Measurements from ENCODE around the gene TAS2R43. TPM values are rescaled to one million over a fixed set of nuclear protein-coding genes. Genes with fewer than 3 reads are reported as not detected.
"Not testable (repeated sequence)": the region's sequence is repeated elsewhere in the genome, so short reads cannot be mapped to it uniquely, and the experiment has no call there.

The TAS2R43 gene
- total and polyA plus RNA-seq, 5 donors from 2014 or later, result 0.79 TPM; not detected in 4

DNA sequence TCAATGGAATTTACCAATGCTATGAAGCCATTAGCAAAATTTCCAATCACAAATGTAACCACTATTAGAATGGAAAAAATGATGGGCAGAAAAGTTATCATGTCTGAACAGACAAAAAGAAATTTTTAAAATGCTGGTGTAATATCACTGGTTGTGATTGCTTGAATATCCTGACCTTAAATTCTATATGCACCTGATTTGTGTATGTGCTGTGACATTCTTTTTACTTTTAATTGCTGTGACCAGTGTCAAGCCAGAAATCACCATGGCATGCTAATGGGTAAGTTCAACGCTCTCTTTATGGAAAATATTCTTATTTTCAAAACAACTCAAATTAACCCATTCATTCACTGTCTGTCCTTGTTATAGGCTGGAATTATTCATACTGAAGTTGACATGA is 29.9 kb downstream of the TAS2R43 start, which contains the start of gene TAS2R46:
TSS of gene TAS2R46 (minus strand) at position 101 of the 400 bp plus-strand sequence. CDS start at position 101, 0 bp downstream.
- H3K4me1 Mint-ChIP-seq, result peaks cover 15 to 37% (median 28%) of the 10 kb centered on the region in 4 donors
- H3K9me3 Mint-ChIP-seq; H3K4me3 ChIP-seq (ENCODE audit: low read depth, low read length); H3K36me3 ChIP-seq (ENCODE audit: control insufficient read depth, insufficient read depth, low read length); DNase-seq; H3K27me3 Mint-ChIP-seq; ATAC-seq (ENCODE audit: low read depth in 2 of 2); H3K27ac ChIP-seq (ENCODE audit: insufficient read depth, low read length, poor library complexity, severe bottlenecking); H3K4me3 Mint-ChIP-seq; H3K9me3 ChIP-seq (ENCODE audit: control insufficient read depth in 2 of 2, low read length in 2 of 2); H3K27me3 ChIP-seq (ENCODE audit: control insufficient read depth, insufficient read depth, low read length); H3K27ac Mint-ChIP-seq; H3K4me1 ChIP-seq (ENCODE audit: control insufficient read depth, insufficient read depth, low read length, poor library complexity, severe bottlenecking): not testable (repeated sequence)
- peaks cover 15% of the 10 kb centered on the region for H3K36me3 Mint-ChIP-seq

DNA sequence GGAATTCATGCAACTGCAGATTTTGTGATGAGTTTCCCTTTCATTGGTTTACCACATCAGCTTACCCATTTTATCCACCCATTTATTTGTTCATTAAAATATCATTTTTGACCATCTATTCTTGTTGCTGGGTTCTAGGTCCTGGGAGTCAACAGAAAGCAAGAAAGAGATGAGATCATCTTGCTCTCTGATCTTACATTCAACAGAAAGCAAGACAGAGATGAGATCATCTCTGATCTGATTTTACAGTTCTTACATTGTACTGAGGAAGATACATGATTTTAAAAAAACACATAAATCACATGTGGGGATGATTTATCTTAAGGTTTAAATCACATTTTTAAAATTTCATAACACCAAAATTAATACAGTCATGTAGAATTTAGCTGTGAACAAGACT is 32.3 kb downstream of the TAS2R43 start:
- Mint-ChIP-seq H3K4me1 (peaks cover 15 to 35% (median 23%) of the 10 kb centered on the region in 4 donors), H3K27me3 (no peaks in the 10 kb centered on the region)

DNA sequence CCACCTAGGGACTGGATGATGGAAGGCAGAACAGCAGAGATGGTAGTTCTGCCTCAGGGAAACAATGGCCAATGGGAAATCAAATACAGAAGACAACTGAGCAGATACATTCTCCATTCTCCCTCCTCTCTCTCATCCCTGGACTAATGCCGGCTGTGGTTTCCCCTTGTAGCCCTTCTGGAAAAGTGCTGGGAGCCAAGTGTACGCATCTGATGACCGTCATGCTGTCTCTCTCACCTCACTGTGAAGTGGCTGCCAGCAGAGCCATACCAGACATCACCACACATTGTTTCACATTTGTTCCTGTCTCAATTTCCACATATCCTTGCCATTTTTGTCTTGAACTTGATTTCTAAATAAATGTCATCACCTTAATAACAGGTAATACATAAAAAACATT is 33.1 kb downstream of the TAS2R43 start:
- Mint-ChIP-seq H3K4me3 (no peak overlapping the region), H3K27me3 (no peaks in the 10 kb centered on the region), H3K4me1 (peaks cover 15 to 32% (median 19%) of the 10 kb centered on the region in 4 donors), H3K36me3 (peaks cover 23% of the 10 kb centered on the region), H3K27ac (no peak overlapping the region), H3K9me3 (peaks cover 0 to 3% (median 0%) of the 10 kb centered on the region in 7 donors)
- Histone ChIP-seq H3K27ac (ENCODE audit: insufficient read depth, low read length, poor library complexity, severe bottlenecking) (no peak overlapping the region), H3K27me3 (ENCODE audit: control insufficient read depth, insufficient read depth, low read length) (no peaks in the 10 kb centered on the region), H3K4me1 (ENCODE audit: control insufficient read depth, insufficient read depth, low read length, poor library complexity, severe bottlenecking) (no peaks in the 10 kb centered on the region), H3K9me3 (ENCODE audit: control insufficient read depth in 2 of 2, low read length in 2 of 2) (no peaks in the 10 kb centered on the region), H3K4me3 (ENCODE audit: low read depth, low read length) (no peak overlapping the region), H3K36me3 (ENCODE audit: control insufficient read depth, insufficient read depth, low read length) (no peaks in the 10 kb centered on the region)
- no peak for ATAC-seq (ENCODE audit: low read depth in 2 of 2)
- no peak for DNase-seq

More for the DNA sequence above, 32.3 kb downstream of the TAS2R43 start:
- Histone ChIP-seq H3K9me3 (ENCODE audit: control insufficient read depth in 2 of 2, low read length in 2 of 2) (no peaks in the 10 kb centered on the region), H3K36me3 (ENCODE audit: control insufficient read depth, insufficient read depth, low read length) (no peaks in the 10 kb centered on the region), H3K4me3 (ENCODE audit: low read depth, low read length) (no peak overlapping the region), H3K27ac (ENCODE audit: insufficient read depth, low read length, poor library complexity, severe bottlenecking) (no peak overlapping the region), H3K27me3 (ENCODE audit: control insufficient read depth, insufficient read depth, low read length) (no peaks in the 10 kb centered on the region), H3K4me1 (ENCODE audit: control insufficient read depth, insufficient read depth, low read length, poor library complexity, severe bottlenecking) (no peaks in the 10 kb centered on the region)
- ATAC-seq (ENCODE audit: low read depth in 2 of 2) (no peak), DNase-seq (no peak)
- Mint-ChIP-seq H3K9me3 (peaks cover 0 to 3% (median 0%) of the 10 kb centered on the region in 7 donors), H3K4me3 (no peak overlapping the region), H3K36me3 (peaks cover 25% of the 10 kb centered on the region), H3K27ac (no peak overlapping the region)

DNA sequence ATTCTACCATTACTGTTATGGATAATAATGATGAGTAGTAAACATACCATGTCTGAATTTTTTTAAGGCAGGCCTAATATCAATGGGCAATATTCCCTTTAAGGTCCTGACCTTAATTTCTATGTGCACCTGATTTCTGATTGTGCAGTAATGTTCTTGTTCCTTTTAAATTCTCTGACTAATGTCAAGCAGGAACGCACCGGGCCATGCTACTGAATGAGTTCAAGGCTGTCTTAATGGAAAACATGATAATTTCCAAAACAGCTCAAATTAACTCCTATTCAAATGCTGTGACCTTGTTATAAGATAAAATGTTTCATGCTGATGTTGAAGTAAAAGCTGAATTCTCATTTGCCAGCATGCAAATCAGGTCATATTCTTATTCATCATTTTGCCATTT is 36.8 kb downstream of the TAS2R43 start:
- peaks cover 41% of the 10 kb centered on the region for H3K36me3 Mint-ChIP-seq
- H3K4me3 ChIP-seq (ENCODE audit: low read depth, low read length), result no peak overlapping the region
- peaks cover 1 to 19% (median 5%) of the 10 kb centered on the region in 7 donors for H3K9me3 Mint-ChIP-seq
- no peaks in the 10 kb centered on the region for H3K27me3 Mint-ChIP-seq
- DNase-seq, result no peak
- H3K27ac ChIP-seq (ENCODE audit: insufficient read depth, low read length, poor library complexity, severe bottlenecking), result no peak overlapping the region
- H3K4me1 Mint-ChIP-seq, result peaks cover 0 to 16% (median 11%) of the 10 kb centered on the region in 4 donors
- H3K27me3 ChIP-seq (ENCODE audit: control insufficient read depth, insufficient read depth, low read length), result no peaks in the 10 kb centered on the region
- H3K36me3 ChIP-seq (ENCODE audit: control insufficient read depth, insufficient read depth, low read length), result peaks cover 3% of the 10 kb centered on the region
- H3K27ac Mint-ChIP-seq, result no peak overlapping the region
- ATAC-seq (ENCODE audit: low read depth in 2 of 2), result no peak
- no peak overlapping the region for H3K4me3 Mint-ChIP-seq
- no peaks in the 10 kb centered on the region for H3K4me1 ChIP-seq (ENCODE audit: control insufficient read depth, insufficient read depth, low read length, poor library complexity, severe bottlenecking)
- peaks cover 5 to 7% of the 10 kb centered on the region in 2 experiments for H3K9me3 ChIP-seq (ENCODE audit: control insufficient read depth in 2 of 2, low read length in 2 of 2)

DNA sequence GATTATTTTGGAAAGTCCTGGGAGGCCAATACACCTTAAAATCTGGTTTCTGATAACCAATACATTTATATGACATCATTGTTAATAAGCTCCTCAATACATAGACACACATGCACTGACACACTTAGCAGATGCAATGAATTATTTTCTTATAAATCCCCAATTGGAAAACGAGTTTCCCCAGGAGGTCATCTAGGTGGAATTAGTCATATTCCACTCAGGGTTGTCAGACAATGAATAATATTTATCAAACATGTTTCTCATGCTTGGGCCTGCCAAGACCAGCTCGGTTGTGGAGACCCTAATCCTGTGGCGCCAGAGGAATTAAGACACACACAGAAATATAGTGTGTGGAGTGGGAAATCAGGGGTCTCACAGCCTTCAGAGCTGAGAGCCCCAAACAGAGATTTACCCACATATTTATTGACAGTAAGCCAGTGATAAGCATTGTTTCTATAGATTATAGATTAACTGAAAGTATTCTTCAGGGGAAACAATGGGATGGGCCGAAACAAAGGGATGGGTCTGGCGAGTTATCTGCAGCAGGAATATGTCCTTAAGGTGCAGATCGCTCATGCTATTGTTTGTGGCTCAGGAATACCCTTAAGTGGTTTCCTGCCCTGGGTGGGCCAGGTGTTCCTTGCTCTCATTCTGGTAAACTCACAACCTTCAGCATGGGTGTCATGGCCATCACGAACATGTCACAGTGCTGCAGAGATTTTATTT is 42.1 kb downstream of the TAS2R43 start:
- H3K36me3 ChIP-seq (ENCODE audit: control insufficient read depth, insufficient read depth, low read length), result peaks cover 13% of the 10 kb centered on the region
- ATAC-seq (ENCODE audit: low read depth in 2 of 2); H3K4me3 ChIP-seq (ENCODE audit: low read depth, low read length); H3K4me3 Mint-ChIP-seq; H3K27me3 ChIP-seq (ENCODE audit: control insufficient read depth, insufficient read depth, low read length); H3K9me3 ChIP-seq (ENCODE audit: control insufficient read depth in 2 of 2, low read length in 2 of 2); H3K27ac ChIP-seq (ENCODE audit: insufficient read depth, low read length, poor library complexity, severe bottlenecking); H3K4me1 ChIP-seq (ENCODE audit: control insufficient read depth, insufficient read depth, low read length, poor library complexity, severe bottlenecking); H3K27ac Mint-ChIP-seq; H3K27me3 Mint-ChIP-seq; DNase-seq: not testable (repeated sequence)
- H3K9me3 Mint-ChIP-seq, result peaks cover 2 to 25% (median 5%) of the 10 kb centered on the region in 7 donors
- H3K4me1 Mint-ChIP-seq, result peaks cover 0 to 18% (median 9%) of the 10 kb centered on the region in 4 donors
- peaks cover 45% of the 10 kb centered on the region for H3K36me3 Mint-ChIP-seq

- not testable (repeated sequence) for H3K4me3 ChIP-seq (ENCODE audit: low read depth, low read length); H3K4me1 ChIP-seq (ENCODE audit: control insufficient read depth, insufficient read depth, low read length, poor library complexity, severe bottlenecking); H3K27ac Mint-ChIP-seq; H3K9me3 Mint-ChIP-seq; H3K27me3 ChIP-seq (ENCODE audit: control insufficient read depth, insufficient read depth, low read length); H3K4me3 Mint-ChIP-seq; H3K36me3 ChIP-seq (ENCODE audit: control insufficient read depth, insufficient read depth, low read length); DNase-seq; H3K9me3 ChIP-seq (ENCODE audit: control insufficient read depth in 2 of 2, low read length in 2 of 2); H3K27me3 Mint-ChIP-seq; ATAC-seq (ENCODE audit: low read depth in 2 of 2); H3K27ac ChIP-seq (ENCODE audit: insufficient read depth, low read length, poor library complexity, severe bottlenecking)
- Mint-ChIP-seq H3K4me1 (peaks cover 9 to 23% (median 19%) of the 10 kb centered on the region in 4 donors), H3K36me3 (peaks cover 65% of the 10 kb centered on the region)
These were observed 50.7 kb downstream of the TAS2R43 start for GRCh38 chr12:11041366-11041765.

Other genes starting within 250 kb of the TAS2R43 start
- gene PRR4, start 242.8 kb downstream of the TAS2R43 start, total RNA-seq, result 1.6 TPM
- 1 to 10 TPM in 2 of 4 donors, under 1 TPM in 2; 0.51 to 2.4 (median 1.0) TPM for gene PRR4, start 242.8 kb downstream of the TAS2R43 start, polyA plus RNA-seq
- 26.9 TPM for gene PRH1, start 208.1 kb downstream of the TAS2R43 start, total RNA-seq
- gene PRH1, start 208.1 kb downstream of the TAS2R43 start, polyA plus RNA-seq, result 10 to 100 TPM in 2 of 4 donors, 1 to 10 TPM in 2; 7.1 to 13.5 (median 8.8) TPM
- 1.4 TPM for gene TAS2R13, start 182.8 kb downstream of the TAS2R43 start, total RNA-seq
- gene TAS2R13, start 182.8 kb downstream of the TAS2R43 start, polyA plus RNA-seq, result not detected
- gene PRH2, start 163.1 kb downstream of the TAS2R43 start, total RNA-seq, result not detected
- not detected for gene PRH2, start 163.1 kb downstream of the TAS2R43 start, polyA plus RNA-seq
- gene TAS2R14, start 153.1 kb downstream of the TAS2R43 start, total RNA-seq, result 2.5 TPM
- gene TAS2R14, start 153.1 kb downstream of the TAS2R43 start, polyA plus RNA-seq, result under 1 TPM; 0.26 to 0.96 (median 0.80) TPM
- 1.6 TPM for gene TAS2R50, start 105.4 kb downstream of the TAS2R43 start, total RNA-seq
- gene TAS2R50, start 105.4 kb downstream of the TAS2R43 start, polyA plus RNA-seq, result not detected
- 2.2 TPM for gene TAS2R20, start 94.0 kb downstream of the TAS2R43 start, total RNA-seq
- gene TAS2R20, start 94.0 kb downstream of the TAS2R43 start, polyA plus RNA-seq, result under 1 TPM in 2 of 4 donors, not detected in 2; 0.12 to 0.39 TPM
- gene TAS2R19, start 69.7 kb downstream of the TAS2R43 start, total RNA-seq, result 1.2 TPM
- gene TAS2R19, start 69.7 kb downstream of the TAS2R43 start, polyA plus RNA-seq, result under 1 TPM in 2 of 4 donors, not detected in 2; 0.32 to 0.73 TPM
- 4.2 TPM for gene TAS2R31, start 60.9 kb downstream of the TAS2R43 start, total RNA-seq
- gene TAS2R31, start 60.9 kb downstream of the TAS2R43 start, polyA plus RNA-seq, result under 1 TPM in 3 of 4 donors, not detected in 1; 0.17 to 0.58 (median 0.47) TPM
- gene TAS2R46, start 30.0 kb downstream of the TAS2R43 start, total RNA-seq, result 2.8 TPM
- gene TAS2R46, start 30.0 kb downstream of the TAS2R43 start, polyA plus RNA-seq, result under 1 TPM in 1 of 4 donors, not detected in 3; 0.26 TPM
- 7.2 TPM for gene TAS2R30, start 42.3 kb upstream of the TAS2R43 start, total RNA-seq
- not detected for gene TAS2R30, start 42.3 kb upstream of the TAS2R43 start, polyA plus RNA-seq
- 9.3 TPM for gene SMIM10L1, start 78.9 kb upstream of the TAS2R43 start, total RNA-seq
- 10 to 100 TPM in 2 of 4 donors, 1 to 10 TPM in 2; 6.3 to 15.1 (median 10.0) TPM for gene SMIM10L1, start 78.9 kb upstream of the TAS2R43 start, polyA plus RNA-seq
- not detected for gene TAS2R42, start 94.6 kb upstream of the TAS2R43 start, total RNA-seq
- not detected for gene TAS2R42, start 94.6 kb upstream of the TAS2R43 start, polyA plus RNA-seq
- gene PRB3, start 177.4 kb upstream of the TAS2R43 start, total RNA-seq, result not detected
- under 1 TPM in 1 of 4 donors, not detected in 3; 0.17 TPM for gene PRB3, start 177.4 kb upstream of the TAS2R43 start, polyA plus RNA-seq
- gene PRB4, start 218.1 kb upstream of the TAS2R43 start, total RNA-seq, result not detected
- gene PRB4, start 218.1 kb upstream of the TAS2R43 start, polyA plus RNA-seq, result not detected

All from CD4-positive, CD25-positive, alpha-beta regulatory T cell (primary cell).